Measurements from ENCODE around the gene GRB14.

DNA sequence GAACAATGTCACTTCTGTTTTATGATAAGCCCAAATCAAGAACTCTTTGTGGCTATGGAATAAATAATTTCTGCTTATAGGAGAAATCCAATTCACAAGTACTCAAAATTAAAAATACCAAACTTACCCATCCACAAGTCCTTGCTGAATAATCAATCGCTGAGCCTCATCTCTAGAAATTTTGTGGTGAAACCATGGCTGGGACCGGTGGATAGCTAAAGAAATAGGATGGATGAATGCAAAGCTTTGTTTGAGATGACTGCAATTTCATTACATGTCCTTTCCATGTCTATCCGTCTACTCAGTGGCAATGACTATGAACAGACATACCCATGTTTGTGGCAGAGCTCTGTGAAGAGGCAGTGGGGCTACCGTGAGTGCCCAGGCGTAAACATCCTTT, 124.4 kb downstream of the GRB14 start:
- TF ChIP-seq, protein P1, sequence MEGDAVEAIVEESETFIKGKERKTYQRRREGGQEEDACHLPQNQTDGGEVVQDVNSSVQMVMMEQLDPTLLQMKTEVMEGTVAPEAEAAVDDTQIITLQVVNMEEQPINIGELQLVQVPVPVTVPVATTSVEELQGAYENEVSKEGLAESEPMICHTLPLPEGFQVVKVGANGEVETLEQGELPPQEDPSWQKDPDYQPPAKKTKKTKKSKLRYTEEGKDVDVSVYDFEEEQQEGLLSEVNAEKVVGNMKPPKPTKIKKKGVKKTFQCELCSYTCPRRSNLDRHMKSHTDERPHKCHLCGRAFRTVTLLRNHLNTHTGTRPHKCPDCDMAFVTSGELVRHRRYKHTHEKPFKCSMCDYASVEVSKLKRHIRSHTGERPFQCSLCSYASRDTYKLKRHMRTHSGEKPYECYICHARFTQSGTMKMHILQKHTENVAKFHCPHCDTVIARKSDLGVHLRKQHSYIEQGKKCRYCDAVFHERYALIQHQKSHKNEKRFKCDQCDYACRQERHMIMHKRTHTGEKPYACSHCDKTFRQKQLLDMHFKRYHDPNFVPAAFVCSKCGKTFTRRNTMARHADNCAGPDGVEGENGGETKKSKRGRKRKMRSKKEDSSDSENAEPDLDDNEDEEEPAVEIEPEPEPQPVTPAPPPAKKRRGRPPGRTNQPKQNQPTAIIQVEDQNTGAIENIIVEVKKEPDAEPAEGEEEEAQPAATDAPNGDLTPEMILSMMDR (IDR thresholded peaks at IDR 0.05) = no peak
- TF ChIP-seq EZH2 (IDR thresholded peaks at IDR 0.05) = no peak
